Hepatocyte (in vitro differentiated cells): ENCODE measurements around the gene ITGB1.

Experiments
- CTCF ChIP-seq: fragments of 200-600 bp; sonication (generic); IDR thresholded peaks from 2 replicates; pipeline ENCODE4 v1.5.1; 2016; ENCODE audit warnings: antibody characterized with exemption, mild to moderate bottlenecking; ENCODE audit not compliant: poor library complexity
- EZH2 ChIP-seq: fragments of 200-600 bp; sonication (generic); IDR thresholded peaks from 2 replicates; pipeline ENCODE4 v1.6.1; 2016; ENCODE audit warnings: antibody characterized with exemption, mild to moderate bottlenecking, borderline replicate concordance
- EZH2phosphoT487 ChIP-seq: fragments of 200-600 bp; sonication (generic); IDR thresholded peaks from one replicate; pipeline ENCODE4 v1.6.1; 2018; ENCODE audit warnings: antibody characterized with exemption, mild to moderate bottlenecking, low read depth, moderate library complexity; ENCODE audit not compliant: unreplicated experiment, severe bottlenecking

GRCh38 chr10:32970910-32971309 lies 12.9 kb upstream of the ITGB1 start:
- TF ChIP-seq CTCF = no peak
- TF ChIP-seq EZH2 = no peak
- TF ChIP-seq EZH2phosphoT487 = no peak
